ENCODE results near the gene TMEM141.
"Not testable (repeated sequence)": the region's sequence is repeated elsewhere in the genome, so short reads cannot be mapped to it uniquely, and the experiment has no call there.

TMEM141 gene

DNA sequence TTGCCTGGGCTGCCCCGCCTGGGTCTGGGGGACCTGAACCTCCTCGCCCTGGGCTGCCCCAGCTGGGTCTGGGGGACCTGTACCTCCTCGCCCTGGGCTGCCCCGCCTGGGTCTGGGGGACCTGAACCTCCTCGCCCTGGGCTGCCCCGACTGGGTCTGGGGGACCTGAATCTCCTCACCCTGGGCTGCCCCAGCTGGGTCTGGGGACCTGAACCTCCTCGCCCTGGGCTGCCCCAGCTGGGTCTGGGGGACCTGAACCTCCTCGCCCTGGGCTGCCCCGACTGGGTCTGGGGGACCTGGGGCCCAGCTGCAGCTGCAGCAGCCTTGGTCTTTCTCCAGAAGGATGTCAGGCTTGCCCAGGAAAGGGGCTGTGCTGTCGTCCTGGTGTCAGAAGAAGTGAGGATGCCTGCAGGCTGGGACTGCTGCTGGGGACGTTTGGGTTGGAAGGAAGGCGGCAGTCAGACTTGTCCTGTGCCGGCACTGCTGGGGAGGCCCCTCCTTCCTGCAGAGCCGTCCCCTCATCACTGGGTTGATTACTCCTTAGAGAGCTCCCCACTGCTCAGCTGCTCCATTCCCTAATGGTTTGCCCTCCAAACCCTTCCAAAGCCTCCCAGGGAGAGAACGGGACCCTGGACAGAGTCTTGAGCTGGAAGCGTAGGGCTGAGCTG is 42.4 kb downstream of the TMEM141 start:
- DNase-seq (ENCODE audit: low read depth in 2 of 2), result not testable (repeated sequence)

GRCh38 chr9:136835162-136835931 is 44.2 kb downstream of the TMEM141 start:
- DNase-seq (ENCODE audit: low read depth in 2 of 2), result no peak

- DNase-seq (ENCODE audit: low read depth in 2 of 2), result no peak
Observed at GRCh38 chr9:136835932-136836904, 45.1 kb downstream of the TMEM141 start.

DNA sequence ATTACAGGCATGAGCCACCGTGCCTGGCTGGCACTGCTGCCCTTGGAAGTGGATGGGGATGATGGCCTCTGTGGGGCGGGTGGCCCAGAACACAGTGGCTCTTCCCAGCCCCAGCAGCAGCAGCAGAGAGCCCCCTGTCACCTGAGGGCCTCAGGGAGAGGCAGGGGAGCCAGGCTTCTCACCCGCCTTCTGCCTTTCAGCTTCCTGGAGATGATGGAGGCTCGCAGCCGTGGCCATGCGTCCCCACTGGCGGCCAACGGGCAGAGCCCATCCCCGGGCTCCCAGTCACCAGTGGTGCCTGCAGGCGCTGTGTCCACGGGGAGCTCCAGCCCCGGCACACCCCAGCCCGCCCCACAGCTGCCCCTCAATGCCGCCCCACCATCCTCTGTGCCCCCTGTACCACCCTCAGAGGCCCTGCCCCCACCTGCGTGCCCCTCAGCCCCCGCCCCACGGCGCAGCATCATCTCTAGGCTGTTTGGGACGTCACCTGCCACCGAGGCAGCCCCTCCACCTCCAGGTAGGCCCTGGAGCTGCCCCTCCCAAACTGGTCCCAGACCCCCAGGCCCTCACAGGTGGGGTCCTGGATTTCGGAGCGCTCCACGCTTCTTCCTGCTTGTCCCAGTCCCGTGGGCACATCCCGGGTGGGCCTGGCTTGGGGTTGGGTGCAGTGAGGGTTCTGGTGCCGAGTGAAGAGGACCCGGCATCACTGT is 46.2 kb downstream of the TMEM141 start:
- no peak for DNase-seq (ENCODE audit: low read depth in 2 of 2)

GRCh38 chr9:136837856-136838277 is 46.7 kb downstream of the TMEM141 start:
- DNase-seq (ENCODE audit: low read depth in 2 of 2), result not testable (repeated sequence)

DNA sequence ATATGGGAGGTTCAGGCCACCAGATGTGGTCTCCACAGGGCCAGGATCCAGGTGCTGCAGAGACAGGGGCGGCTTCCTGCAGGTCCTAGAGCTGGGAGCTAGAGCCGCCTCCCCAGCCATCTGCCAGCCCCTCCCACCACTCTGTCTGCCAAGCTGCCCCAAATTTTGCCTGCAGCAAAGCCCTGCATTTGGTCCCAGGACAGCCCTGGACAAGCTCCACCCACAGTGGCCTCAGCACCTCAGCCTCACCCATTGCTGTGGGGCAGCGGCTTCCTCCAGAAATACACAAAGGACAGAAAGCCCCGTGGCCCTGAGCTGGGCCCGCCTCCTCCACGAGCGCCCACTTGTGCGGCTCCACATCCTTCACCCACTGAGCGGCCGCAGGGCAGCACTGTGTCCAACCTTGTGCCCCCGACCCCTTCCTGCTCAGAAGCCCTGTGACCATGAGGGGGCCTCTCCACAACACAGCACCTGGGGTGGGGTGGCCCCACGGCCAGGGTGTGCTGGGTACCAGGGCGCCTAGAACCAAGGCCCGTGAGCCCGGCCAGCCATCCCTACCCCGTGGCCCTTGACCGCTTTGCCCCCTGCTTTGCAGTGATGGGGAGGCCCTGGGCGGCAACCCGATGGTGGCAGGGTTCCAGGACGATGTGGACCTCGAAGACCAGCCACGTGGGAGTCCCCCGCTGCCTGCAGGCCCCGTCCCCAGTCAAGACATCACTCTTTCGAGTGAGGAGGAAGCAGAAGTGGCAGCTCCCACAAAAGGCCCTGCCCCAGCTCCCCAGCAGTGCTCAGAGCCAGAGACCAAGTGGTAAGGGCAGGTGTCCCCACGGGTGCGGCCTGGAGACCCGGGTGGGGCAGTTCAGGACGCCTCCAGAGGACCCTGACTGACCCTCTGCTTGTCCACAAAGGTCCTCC is 47.4 kb downstream of the TMEM141 start:
- DNase-seq (ENCODE audit: low read depth in 2 of 2), result no peak

GRCh38 chr9:136839229-136840139 is 48.3 kb downstream of the TMEM141 start:
- DNase-seq (ENCODE audit: low read depth in 2 of 2), result no peak

DNA sequence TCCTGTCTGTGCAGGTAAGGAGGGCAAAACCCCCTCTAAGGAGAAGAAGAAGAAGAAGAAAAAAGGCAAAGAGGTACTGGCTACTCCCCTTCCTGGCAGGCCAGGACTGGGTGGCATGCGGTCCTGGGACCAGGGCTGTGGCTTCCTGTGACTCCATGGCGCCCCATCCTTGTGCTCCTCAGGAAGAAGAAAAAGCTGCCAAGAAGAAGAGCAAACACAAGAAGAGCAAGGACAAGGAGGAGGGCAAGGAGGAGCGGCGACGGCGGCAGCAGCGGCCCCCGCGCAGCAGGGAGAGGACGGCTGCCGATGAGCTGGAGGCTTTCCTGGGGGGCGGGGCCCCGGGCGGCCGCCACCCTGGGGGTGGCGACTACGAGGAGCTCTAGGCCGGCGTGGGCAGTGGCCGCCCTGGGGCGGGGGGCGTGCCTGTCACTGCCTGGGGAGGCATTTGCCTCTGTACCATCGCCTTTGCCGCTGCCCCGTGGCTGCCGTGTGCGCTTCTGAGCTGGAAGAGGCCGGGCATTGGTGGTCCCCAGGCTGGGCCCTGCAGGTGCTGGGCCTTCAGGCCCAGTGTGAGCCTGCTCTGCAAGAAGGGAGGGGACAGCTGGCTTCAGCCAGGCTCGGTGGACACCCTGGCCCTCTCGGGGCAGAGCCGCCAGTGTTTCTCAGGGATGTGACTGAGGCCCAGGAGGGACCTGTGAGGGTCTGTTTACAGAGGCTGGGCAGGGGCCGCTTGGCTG is 49.2 kb downstream of the TMEM141 start:
- no peak for DNase-seq (ENCODE audit: low read depth in 2 of 2)

GRCh38 chr9:136840877-136841645 is 49.9 kb downstream of the TMEM141 start:
- DNase-seq (ENCODE audit: low read depth in 2 of 2), result no peak

GRCh38 chr9:136841646-136842379 is 50.7 kb downstream of the TMEM141 start:
- not testable (repeated sequence) for DNase-seq (ENCODE audit: low read depth in 2 of 2)

DNA sequence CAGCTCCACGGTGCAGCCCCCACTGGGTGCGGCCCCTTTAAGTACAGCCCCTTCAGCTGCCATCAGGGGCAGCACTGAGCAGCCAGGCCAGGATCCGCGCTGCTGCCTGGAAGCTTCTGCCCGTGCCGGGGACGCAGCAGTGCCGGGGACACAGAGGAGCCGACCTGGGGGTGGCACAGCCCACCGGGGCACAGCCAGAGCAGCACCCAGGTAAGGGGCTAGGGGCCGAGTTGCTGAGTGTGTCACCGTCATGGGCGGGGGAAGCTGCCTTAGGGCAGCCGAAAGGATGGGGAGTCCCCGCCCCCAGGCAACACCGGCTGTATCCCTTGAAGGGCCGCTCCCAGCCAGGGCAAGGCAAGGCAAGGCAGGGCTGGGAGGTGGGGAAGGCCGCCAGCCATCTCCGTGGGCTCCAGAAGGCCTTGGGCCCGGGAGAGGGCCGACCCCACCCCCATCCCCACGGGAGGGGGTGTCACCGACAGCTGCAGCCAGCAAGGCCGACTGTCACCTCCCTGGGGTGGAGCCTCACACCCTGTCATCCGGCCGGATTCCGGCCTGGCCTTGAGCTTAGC is 51.3 kb downstream of the TMEM141 start, which contains the start of gene AJM1:
Gene AJM1 (plus strand): TSS at position 99 of the 569 bp plus-strand sequence. CDS start 1,937 bp downstream, outside the sequence.
- peak; percentile 32 to 33 for DNase-seq (ENCODE audit: low read depth in 2 of 2)
